Left colon (tissue), 2 donors: Measurements from ENCODE around the gene CACNA2D3. TPM values are rescaled to one million over a fixed set of nuclear protein-coding genes. Genes with fewer than 3 reads are reported as not detected.

Experiments used
- ATAC-seq: fragments of 200-7000 bp; cut with Tn5 transposase; one replicate; pipeline ENCODE4 v1.9.1; 2020; ENCODE audit warnings: mild to moderate bottlenecking, moderate library complexity
- DNase-seq, 2 donors: peaks; one replicate each; pipeline ENCODE4 v3.0.0-alpha.2; 2020
- intact Hi-C, 2 donors: fragments of 100-400 bp; cut with DNase I in 1 of 2; cut with micrococcal nuclease in 1 of 2; formaldehyde crosslinking; loops; one replicate each; pipeline versions ENCODE4 v1.11.2 to v1.14.0; 2022; cut with DNase I, micrococcal nuclease
- total RNA-seq, 2 donors: library from RNA; stranded (reverse); fragmentation: NEBNext Ultra II Directional; extraction: Animal tissue kit (Norgen Biotek cat#: 25700); gene quantifications; one replicate each; pipeline ENCODE4 v1.2.1, GENCODE V29; 2021
- donor health status: DM: no; HTN: no; CAD: no.
- donor health status: DM: yes; HTN: yes; CAD: no.

Gene CACNA2D3
- total RNA-seq, 2 donors from 2014 or later = 0.24 to 0.64 TPM

DNA sequence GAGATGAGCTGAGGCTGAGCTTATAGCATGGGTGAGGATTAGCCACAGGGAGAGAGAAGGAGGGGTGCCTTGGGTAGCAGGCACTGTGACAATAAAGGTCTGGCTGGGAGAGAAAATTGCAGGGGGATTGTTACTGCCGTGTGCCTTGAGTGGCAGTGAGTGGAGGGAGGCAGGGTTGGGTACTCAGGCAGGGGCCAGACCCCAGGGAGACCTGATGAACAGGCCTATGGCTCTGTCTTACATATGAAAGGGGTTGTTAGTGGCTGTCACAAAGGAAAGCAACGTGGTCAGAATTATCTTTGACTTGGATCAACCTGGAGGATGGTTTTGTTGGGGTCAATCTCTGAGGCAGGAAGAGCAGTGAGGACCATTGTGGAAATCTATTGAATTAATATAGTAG, 721.0 kb downstream of the CACNA2D3 start:
- DNase-seq (no peak), ATAC-seq (no peak)
- intact Hi-C loops = no loop called here

DNA sequence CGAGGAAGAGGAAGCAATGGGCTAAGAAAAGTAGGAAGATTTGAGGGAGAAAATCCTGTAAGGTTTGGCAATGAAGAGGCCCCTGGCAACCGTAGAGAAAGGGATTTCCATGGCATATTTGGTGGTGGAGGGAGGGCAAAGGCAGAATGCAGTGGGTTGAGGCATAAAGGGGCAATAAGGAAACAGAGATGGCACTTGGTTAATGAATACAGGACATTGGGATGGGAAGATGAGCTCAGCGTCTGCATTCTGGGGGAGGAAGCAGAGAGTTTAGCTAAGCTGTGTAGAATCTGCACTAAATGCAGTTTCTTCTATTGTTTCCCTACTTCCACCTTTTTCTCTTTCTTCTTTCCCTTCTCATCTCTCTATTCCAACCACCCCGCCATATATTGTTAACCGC, 721.9 kb downstream of the CACNA2D3 start:
- no peak for DNase-seq
- ATAC-seq = no peak
- intact Hi-C loops = no loop called here

GRCh38 chr3:54845011-54845410, 722.7 kb downstream of the CACNA2D3 start:
- no peak for ATAC-seq
- intact Hi-C loops = no loop called here
- DNase-seq = no peak

GRCh38 chr3:54845551-54845950, 723.2 kb downstream of the CACNA2D3 start:
- DNase-seq (no peak), ATAC-seq (no peak)
- intact Hi-C loops = no loop called here

DNA sequence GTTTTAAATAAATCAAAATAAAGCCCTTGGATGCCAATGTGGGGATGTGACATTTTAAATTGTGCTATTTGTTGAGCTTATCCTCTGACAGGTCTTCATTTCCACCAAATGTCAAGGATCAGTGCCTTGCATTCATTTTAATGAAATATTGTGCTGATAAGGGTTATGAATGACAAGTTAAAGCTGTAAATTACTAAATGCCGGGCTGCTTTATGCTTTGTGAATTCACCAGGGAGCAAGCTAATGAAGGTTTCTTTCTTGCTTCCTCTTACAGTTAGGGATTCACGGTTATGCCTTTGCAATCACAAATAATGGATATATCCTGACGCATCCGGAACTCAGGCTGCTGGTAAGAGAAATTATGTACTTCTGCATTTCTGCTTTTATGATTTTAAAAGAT, 723.8 kb downstream of the CACNA2D3 start:
- intact Hi-C loops = no loop called here
- DNase-seq (no peak), ATAC-seq (no peak)

DNA sequence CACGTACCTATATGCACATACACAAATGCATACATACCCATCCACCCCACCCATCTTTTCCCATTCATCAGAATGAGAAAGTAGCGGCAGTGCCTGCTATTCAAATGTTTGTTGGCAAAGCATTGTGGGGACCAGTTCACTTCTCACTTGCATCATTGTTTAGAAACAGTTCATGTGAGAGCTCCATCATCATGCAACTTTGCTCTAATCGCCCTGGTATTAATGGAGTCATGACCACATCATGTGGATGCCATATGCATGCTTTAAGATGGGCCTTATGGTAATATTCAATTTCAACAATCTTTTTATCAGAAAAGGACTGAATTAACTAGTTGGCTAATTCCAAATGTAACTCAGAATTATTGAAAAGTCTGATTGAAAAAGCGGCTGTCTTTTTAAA, 725.0 kb downstream of the CACNA2D3 start:
- intact Hi-C loops = no loop called here
- DNase-seq (no peak), ATAC-seq (no peak)

DNA sequence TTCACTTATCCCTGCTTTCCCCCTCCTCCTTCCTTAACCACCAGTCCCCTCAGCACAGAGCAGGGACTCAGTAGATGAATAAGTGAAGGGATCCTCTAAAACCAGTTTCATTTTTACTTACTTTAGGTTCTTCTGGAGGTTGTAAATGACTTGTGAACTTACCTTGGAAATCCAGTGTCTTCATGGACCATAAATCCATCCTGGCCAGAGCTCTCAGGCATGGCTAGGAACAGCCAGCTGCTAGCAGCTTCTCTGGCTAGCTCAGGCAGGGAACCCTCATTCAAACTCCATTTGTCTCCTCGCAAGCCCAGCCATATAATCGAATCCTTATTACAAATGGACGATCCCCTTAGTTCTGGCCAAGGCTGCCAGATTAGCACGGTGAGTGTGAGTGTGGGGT, 727.0 kb downstream of the CACNA2D3 start:
- ATAC-seq = no peak
- DNase-seq = no peak
- intact Hi-C loops = no loop called here

DNA sequence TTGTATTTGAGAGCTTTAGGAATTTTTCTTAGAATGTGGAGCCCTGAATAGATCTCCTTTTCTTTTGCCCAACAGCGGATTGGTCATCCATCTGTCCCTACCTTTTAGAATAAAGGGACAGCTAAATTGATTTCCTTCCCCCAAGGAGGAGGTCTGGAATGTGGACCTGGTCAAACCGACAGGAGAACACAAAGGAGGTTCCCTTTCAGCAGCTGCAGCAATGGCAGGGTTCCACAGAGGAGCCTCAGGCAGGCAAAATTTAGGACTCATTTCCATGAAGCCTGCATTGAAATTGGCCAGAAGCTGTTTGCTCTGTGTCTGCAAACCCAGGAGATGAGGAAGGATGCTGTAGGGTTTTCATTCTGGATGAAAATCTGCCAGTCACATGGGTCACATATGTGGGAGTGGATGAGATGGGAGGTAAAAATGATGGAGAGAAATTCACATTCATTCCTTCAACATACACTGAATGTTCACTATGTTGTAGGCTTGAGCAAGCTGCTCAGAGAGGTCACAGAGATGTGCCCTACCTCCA, 728.2 kb downstream of the CACNA2D3 start:
- intact Hi-C loops = loop anchor here in 1 of 2 donors (10.0 kb wide), 2 partner anchors 624 to 1404 kb away; no protein-coding TSS in a partner anchor
- ATAC-seq (no peak), DNase-seq (no peak)

DNA sequence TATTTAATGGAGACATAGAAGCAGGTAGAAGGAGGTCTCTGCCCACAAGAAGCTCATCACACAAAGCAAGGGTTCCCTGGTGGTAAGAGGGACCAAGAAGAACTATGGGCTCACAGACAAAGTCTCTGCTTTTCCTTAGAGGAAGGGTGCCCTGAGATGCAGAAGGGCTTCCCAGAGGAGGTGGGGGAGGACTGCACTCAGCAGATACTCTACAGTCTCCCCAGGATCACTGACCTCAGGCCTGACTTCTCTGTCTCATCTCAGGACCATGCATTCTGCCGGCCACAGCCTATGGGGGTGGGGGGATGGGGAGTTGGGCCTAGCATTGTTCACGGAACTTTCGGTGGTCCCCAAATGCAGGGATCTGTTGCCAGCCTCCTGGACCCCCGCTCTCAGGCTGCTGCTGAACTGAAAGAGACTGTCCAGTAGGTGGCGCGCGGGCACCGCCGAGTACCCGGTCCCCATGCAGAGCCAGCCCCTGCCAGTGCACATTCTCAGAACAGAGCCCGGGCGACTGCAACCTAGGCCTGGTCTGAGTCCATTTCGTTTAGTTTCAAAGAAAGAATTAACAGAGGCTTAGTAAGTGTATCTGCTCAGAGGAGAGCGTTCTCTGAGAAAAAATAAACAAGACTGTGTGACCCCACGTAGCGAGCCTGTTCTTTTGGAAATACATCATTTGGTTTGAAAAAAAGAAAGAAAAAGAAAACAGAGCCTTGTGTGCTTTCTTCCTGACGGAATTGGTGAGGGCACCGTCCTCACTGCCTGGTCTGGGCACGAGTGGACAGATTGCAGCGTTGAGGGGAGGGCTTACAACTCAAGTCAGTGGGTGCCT, 731.4 kb downstream of the CACNA2D3 start:
- intact Hi-C loops = loop anchor here in 1 of 2 donors (10.0 kb wide), 2 partner anchors 621 to 1401 kb away; no protein-coding TSS in a partner anchor
- ATAC-seq = peak; percentile 81
- DNase-seq = peak; percentile 49 to 75

- DNase-seq (no peak), ATAC-seq (no peak)
- intact Hi-C loops = loop anchor here in 1 of 2 donors (10.0 kb wide), 2 partner anchors 619 to 1399 kb away; no protein-coding TSS in a partner anchor
Observed at GRCh38 chr3:54856271-54856670, 733.9 kb downstream of the CACNA2D3 start.

GRCh38 chr3:54857343-54857742, 735.0 kb downstream of the CACNA2D3 start:
- no peak for ATAC-seq

GRCh38 chr3:54858093-54858785, 735.9 kb downstream of the CACNA2D3 start:
- ATAC-seq = no peak
- intact Hi-C loops = loop anchor here in 1 of 2 donors (10.0 kb wide), 2 partner anchors 617 to 1397 kb away; no protein-coding TSS in a partner anchor

More at GRCh38 chr3:54857343-54857742, 735.0 kb downstream of the CACNA2D3 start:
- DNase-seq = no peak
- intact Hi-C loops = loop anchor here in 1 of 2 donors (10.0 kb wide), 2 partner anchors 617 to 1397 kb away; no protein-coding TSS in a partner anchor

GRCh38 chr3:54859184-54859583, 736.8 kb downstream of the CACNA2D3 start:
- intact Hi-C loops = loop anchor here in 1 of 2 donors (10.0 kb wide), 2 partner anchors 616 to 1396 kb away; no protein-coding TSS in a partner anchor
- ATAC-seq = no peak
- DNase-seq = no peak

More at GRCh38 chr3:54858093-54858785, 735.9 kb downstream of the CACNA2D3 start:
- no peak for DNase-seq

DNA sequence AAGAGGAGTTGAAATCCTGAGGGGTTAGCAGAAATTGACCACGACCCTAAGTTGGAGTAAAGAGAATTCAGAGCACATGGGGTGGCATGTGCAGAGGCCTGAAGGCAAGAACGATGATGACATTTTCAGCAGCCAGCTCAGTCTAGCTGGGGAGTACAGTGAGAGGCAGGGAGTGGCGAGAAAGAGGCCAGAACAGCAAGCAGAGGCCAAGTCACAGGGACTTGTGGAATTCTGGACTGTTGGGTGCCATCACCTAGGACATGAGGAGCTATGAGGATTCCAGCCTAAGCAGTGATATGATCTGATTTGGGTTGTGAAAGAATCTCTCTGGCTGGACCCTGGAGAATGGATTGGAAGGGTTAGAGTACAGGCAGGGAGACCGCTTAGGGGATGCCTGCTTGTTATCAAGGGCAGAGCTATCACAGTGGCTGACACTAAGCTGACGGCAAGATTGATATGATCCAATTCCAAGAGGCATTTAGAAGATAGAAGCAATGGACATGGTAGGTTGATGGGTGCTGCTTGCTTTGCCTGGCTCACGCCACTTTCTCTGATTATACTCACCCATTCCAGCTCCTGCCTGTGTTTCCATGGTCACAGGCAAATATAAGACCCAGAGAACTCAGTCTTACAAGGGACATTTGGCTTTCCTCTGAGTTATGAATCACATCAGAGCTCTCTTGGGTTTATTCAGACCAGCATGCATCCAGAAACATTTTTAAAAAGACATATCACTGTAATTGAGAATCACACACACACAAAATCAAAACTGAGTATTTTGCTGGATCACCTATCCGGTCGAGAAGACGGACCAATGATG, 739.1 kb downstream of the CACNA2D3 start:
- intact Hi-C loops = loop anchor here in 1 of 2 donors (10.0 kb wide), 1 partner anchor 313 kb away; no protein-coding TSS in a partner anchor
- ATAC-seq (no peak), DNase-seq (no peak)

GRCh38 chr3:54862526-54862925, 740.2 kb downstream of the CACNA2D3 start:
- ATAC-seq (no peak), DNase-seq (no peak)
- intact Hi-C loops = loop anchor here in 1 of 2 donors (10.0 kb wide), 1 partner anchor 312 kb away; no protein-coding TSS in a partner anchor

GRCh38 chr3:54863366-54863765, 741.0 kb downstream of the CACNA2D3 start:
- no peak for ATAC-seq

DNA sequence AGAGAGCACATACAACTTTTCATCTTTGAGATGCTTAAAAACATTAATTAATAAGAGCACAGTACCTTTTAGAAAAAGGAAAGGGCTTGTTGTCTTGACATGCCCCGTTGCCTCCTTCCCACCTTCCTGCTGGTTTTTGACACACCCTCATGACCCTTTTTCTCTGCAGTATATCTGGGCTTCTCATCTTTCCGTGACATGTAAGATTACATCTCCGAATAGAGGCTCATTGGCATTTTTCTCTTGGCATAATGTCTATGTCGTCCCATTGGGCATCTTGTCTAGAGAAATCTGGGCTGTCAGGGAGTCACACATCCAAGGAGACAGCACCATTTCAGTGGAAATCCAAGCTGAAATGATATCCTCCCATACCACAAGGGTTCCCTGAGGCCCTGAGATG, 741.4 kb downstream of the CACNA2D3 start:
- no peak for DNase-seq
- intact Hi-C loops = loop anchor here in 1 of 2 donors (10.0 kb wide), 1 partner anchor 311 kb away; no protein-coding TSS in a partner anchor

More at GRCh38 chr3:54863366-54863765, 741.0 kb downstream of the CACNA2D3 start:
- intact Hi-C loops = loop anchor here in 1 of 2 donors (10.0 kb wide), 1 partner anchor 311 kb away; no protein-coding TSS in a partner anchor
- no peak for DNase-seq

GRCh38 chr3:54865316-54865715, 743.0 kb downstream of the CACNA2D3 start:
- DNase-seq = no peak
- intact Hi-C loops = loop anchor here in 1 of 2 donors (10.0 kb wide), 1 partner anchor 309 kb away; no protein-coding TSS in a partner anchor
- no peak for ATAC-seq

More for the DNA sequence above, 741.4 kb downstream of the CACNA2D3 start:
- no peak for ATAC-seq
